GM18505 (cell line): ENCODE data around the gene ELOVL5.

Source experiments
- ATAC-seq: cut with Tn5 transposase; IDR thresholded peaks from one replicate; pipeline ENCODE4 v1.9.1; 2021; ENCODE audit not compliant: unreplicated experiment
- POLR2A ChIP-seq: IDR thresholded peaks from 4 replicates; pipeline ENCODE4 v1.6.1; 2011; ENCODE audit warnings: borderline replicate concordance; ENCODE audit not compliant: insufficient read depth, insufficient read length; ENCODE audit errors: extremely low read depth

ELOVL5 gene

DNA sequence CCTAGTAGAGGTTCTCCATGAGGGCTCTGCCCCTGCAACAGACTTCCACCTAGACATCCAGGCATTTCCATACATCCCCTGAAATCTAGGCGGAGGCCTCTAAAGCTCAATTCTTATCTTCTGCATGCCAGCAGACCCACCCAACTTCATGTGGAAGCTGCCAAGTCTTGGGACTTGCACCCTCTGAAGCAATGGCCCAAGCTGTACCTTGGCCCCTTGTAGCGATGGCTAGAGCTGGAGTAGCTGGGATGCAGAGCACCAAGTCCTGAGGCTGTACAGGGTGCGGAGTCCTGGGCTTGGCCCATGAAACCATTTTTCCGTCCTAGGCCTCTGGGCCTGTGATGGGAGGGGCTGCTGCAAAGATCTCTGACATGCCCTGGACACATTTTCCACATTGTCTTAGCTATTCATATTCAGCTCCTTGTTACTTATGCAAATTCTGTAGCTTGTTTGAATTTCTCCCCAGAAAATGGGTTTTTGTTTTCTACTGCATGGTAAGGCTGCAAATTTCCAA, 17.4 kb upstream of the ELOVL5 start:
- no peak for TF ChIP-seq POLR2A
- no peak for ATAC-seq

DNA sequence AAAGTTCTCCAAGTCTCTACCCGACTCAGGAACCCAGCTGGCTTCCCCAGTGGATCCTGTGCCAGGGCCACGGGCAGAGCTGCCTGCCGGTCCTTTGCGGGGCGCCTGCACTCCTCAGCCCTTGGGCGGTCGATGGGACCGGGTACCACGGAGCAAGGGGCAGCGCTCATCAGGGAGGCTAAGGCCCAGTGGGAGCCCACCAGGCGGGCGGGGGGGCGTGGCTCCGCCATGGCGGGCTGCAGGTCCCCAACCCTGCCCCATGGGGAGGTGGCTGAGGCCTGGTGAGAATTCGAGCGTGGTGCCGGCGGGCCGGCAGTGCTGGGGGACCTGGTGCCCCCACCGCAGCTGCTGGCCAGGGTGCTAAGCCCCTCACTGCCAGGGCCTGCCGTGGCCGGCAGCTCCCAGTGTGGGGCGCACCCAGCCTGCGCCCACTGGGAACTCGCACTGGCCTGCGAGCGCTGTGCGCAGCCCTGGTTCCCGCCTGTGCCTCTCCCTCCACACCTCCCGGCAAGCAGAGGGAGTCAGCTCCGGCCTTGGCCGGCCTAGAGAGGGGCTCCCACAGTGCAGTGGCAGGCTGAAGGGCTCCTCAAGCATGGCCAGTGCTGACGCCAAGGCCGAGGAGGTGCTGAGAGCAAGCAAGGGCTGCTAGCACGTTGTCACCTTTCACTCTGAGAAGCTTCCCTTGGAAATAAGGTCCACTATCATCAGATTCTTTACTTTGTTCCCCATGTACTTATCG, 14.8 kb upstream of the ELOVL5 start:
- no peak for TF ChIP-seq POLR2A
- no peak for ATAC-seq

DNA sequence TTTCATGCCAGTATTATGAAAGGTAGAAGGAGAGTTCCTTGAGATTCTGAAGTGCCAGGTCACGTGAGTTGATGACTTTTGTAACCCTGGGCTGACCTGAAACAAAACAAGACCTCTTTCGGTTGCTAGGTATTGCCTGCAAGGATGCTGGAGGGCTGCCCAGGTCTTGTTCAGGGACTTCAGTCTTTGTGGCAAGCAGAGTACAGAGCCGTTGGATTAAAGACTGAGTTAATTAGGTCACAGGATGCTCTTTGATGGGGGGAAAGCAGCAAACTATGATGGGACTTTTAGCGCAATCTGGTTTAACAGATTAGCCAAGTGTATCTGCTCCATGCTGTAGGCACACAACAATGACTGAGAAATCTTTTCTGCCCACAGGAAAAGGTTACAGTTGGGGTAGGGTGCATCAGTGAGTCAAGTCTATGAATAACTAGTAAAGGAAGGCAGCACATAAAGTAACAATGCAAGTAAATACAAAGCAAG, 12.8 kb upstream of the ELOVL5 start:
- no peak for TF ChIP-seq POLR2A
- peak; percentile 17 for ATAC-seq

DNA sequence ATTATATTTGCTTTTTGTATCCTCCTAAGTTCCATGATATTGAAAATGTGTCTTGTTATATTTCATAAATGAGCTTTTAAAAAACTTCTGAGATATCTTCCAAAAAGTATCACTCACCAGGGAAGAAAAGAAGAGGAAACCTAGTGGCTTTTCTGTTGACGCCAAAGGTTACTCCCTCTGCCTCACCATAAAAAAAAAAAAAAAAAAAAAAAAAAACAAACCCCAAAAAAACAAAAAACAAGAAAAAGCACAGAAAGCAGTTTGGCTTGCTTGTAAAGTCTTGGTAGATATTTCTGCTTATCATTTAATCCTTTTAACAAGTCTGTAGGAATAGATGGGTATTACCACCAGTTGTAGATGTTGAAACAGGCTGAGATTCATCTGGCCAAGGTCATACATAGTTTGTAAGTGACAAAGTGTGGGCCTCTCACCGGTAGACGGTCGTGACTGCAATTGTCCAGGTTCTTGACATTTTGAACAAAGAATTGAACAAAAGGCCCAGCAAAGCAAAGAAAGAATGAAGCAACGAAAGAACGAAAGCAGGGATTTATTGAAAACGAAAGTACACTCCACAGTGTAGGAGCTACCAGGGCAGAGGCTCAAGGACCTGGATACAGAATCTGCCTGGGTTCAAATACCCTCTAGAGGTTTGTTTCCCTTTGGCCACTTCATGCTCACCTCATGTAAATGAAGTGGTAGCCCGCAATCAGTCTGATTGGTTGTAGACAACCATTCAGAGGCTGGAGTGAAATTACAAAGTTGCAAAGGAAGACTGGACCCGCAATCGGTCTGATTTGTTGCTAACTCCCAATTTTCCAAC, 11.6 kb upstream of the ELOVL5 start:
- ATAC-seq: no peak
- TF ChIP-seq POLR2A: no peak

DNA sequence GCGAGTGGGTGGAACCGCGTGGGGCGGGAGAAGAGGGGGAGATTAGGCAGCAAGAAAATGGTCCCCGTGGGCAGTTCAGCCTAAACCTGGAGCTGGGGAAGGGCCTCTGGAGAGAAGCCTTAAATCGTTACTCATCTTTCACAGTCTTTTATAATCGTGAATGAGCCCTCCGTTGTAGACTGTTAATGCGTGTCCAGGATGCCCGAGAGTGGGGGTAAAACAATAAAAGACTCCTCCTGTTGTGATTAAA, 11.0 kb upstream of the ELOVL5 start:
- ATAC-seq: no peak
- TF ChIP-seq POLR2A: no peak

DNA sequence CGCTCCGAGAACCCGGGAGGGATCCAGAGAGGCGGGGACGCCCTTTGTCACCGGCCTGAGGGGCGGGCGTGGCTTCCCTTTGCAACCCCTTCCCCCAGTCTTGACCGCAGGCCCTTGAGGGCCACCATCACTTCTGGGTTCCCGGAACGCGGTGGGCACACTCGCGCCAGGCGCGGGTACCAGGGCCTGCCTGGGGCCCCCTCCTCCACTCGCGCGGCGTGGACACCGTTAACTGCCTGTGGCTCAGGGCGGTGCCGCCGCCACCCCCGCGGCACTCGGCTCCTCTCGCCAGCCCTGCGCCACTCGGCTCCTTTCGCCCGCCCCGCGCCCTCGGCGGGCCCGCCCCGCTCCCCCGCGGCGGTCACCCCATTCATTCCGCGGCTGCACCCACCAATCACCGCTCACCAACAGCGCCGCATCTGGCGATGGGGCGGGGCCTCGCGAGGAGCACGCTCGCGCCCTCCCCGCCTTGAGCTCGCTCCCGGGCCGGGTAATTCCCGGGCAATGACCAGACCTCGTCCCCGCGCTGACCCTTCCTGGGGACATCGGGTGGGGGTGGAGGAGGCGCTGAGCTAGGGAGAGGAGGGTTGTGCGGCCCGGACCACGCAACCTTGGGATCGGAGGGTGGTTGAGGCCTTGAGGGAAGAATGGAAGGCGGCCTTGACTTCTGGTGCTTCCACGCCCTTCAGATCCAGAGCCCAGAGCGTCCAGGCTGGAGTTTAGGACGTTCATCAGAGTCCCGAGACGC, 10.5 kb upstream of the ELOVL5 start:
- peak; percentile 94 for ATAC-seq
- TF ChIP-seq POLR2A: peak; percentile 79

DNA sequence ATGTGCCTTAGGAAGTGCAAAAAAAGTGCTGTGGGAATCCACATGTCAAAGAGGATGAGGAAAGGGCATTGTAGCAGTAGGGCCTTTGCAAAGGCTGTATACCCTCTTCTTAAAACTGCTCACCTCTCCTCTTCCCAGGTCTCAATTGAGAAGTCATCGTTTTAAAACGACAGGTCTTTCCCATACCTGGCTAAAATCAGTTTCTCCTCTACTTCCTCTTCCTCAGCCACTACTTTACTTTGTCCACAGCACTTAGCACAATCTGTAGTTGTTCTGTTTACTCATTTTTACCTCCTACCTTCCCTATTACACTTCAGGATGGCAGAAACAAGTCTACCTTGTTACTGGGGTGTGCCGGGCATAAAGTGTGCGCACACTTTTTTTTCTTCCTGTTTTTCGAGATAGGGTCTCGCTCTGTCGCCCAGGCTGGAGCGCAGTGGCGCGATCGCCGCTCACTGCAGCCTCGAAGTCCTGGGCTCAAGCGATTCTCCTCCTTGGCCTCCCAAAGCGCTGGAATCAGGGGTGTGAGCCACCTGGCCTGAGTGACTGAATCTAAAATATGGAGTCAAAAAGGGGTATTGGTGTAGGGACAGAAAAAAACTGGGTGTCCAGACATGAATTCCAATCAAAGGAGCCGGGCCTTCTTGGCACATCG, 9.8 kb upstream of the ELOVL5 start:
- TF ChIP-seq POLR2A: no peak
- peak; percentile 9 for ATAC-seq

DNA sequence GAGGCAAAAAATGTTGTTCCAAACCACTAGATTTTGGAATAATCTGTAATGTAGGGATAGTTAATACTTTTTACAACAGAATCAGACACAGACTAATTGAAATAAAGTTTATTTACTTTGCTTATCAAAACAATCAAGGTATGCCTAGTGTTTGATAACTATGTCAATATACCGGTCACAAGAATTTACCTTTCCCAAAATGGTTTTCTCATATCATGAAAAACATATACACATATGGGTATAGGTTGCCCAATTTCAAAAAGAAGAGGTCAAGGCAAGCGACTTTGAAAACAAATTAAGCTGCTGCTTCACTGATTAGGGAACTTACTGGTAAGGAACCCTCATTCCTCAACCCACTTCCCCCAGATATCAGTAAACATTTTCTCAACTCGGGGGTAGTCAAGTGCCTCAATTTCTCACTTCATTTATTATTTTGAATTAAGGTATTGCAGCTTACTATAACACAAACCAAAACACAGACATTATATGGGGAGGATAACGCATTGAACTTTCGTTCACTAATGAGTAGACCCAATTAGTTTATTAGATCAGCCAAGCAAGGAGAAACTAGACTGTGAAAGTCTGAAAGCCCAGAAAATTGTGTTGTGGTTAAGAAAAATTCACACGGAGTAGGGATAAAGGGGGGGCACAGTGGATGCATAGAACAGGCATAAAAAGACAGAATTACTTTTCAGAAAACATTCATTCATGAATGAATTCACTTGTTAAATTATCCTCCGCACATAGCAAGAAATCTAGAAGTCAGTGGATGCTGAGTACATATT, 9.0 kb upstream of the ELOVL5 start:
- no peak for ATAC-seq
- no peak for TF ChIP-seq POLR2A

DNA sequence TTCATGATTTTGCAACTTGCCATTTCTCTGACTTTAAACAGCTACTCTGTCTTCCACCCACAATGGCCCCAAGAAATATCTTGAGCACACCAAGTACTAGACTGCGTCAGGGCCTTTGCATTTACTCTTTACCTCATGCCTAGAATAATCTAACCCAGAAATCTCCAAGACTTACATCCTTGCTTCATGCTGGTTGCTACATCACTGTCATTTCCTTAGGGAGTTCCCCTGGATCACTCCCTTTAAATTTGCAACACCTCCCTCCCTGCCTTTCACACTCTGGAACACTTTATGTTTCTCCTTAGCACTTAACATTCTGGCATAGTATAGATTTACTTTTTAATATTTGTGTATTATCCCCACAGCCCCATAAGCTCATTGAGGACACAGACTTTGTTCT, 4.9 kb upstream of the ELOVL5 start:
- ATAC-seq: no peak
- no peak for TF ChIP-seq POLR2A

DNA sequence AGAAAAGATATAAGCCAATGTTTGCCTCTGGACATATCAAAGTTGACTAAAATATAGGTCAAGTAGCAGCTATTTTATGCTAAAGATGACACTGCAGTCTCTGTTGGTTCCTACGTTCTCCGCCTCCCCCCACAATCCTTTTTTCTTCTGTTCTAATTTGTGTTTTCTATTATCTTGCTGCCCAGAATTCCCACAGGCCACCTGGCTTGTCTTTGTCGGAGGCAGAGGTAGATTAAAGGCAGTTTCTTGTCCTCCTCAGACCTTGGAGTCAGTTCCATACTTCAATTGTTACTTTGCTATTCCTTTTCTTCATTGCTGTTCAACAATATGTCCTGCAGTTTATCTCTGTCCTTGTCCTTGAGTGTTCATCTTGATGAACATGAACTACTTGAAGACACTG, 3.6 kb upstream of the ELOVL5 start:
- ATAC-seq: no peak
- no peak for TF ChIP-seq POLR2A

DNA sequence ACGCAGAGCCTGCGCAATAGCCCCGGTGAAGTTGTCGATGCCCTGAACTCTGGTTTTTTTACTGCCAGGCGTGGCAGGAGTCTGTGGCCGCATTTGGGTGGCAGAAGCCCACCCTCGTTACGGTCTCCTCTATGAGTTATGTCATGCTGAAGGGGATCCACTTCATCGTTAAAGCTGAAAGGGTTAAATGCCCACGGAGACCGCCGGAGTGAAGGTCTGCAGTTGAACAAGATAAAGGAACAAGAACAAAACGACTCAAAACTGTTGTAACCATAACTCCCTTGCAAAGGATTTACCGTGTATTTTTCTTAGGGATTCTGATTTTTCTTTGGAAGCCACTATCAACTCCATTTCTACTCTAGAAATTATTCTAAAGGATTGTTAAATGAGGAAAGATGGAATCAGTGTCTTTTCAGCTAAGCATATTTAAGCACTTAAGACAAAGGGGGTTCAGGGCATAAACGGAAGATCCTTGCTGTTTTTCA, 501 bp upstream of the ELOVL5 start:
- no peak for TF ChIP-seq POLR2A
- ATAC-seq: no peak

DNA sequence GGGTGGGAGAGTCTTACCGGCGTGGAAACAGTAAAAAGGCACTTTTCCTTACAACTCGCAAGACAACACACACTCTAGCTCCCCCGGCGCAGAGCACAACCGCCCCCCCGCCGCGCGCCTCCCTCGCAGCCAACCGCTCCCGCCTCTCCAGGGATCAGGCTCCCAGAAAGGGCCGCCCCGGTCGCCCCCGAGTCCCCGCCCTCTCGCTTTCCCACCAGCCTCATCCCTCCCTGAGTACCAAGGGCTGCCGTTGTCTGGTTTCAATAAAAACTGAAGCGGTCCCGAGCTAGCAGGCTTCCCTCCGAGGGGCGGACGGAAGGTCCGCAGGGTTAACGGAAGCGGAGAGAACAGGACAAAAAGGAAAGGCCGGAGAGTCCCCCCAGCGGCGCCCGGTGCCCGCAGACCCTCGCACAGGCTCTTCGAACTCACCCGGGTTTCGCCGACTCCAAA, 804 bp downstream of the ELOVL5 start:
- TF ChIP-seq POLR2A: peak; percentile 18
- ATAC-seq: peak; percentile 25
